Measurements from ENCODE around the gene SNX8. TPM values are rescaled to one million over a fixed set of nuclear protein-coding genes. Genes with fewer than 3 reads are reported as not detected.

Gene SNX8
- total and polyA plus RNA-seq, 2 of the 4 experiments (the other 2 are of a cell fraction) = 7.7 to 55.9 TPM

- no peaks in the 10 kb centered on the region for H3K27me3 ChIP-seq (ENCODE audit: control insufficient read depth, insufficient read depth, low read length)
- no TSS peak for BruUV-seq (replicated peaks)
- H3K4me3 ChIP-seq (ENCODE audit: insufficient read depth, low read depth, low read length) = no peak overlapping the region
- CTCF ChIA-PET = interaction anchor here (0.6 kb wide), 1 partner anchor 456 kb away, joined by 3 read pairs; no protein-coding TSS in a partner anchor
- no peak overlapping the region for H4K8ac ChIP-seq (ENCODE audit: low read depth in 2 of 2, low read length in 2 of 2)
- TF ChIP-seq RCOR1 (IDR thresholded peaks at IDR 0.05; ENCODE audit: insufficient replicate concordance, low read length) (no peak), MAZ (IDR thresholded peaks at IDR 0.05; ENCODE audit: borderline replicate concordance, low read depth, low read length) (no peak), ELK1 (IDR thresholded peaks at IDR 0.05; ENCODE audit: borderline replicate concordance, low read depth, low read length) (no peak), USF2 (IDR thresholded peaks at IDR 0.05; ENCODE audit: low read depth, low read length) (no peak), MAFK (IDR thresholded peaks at IDR 0.05; ENCODE audit: low read depth, low read length) (no peak), CEBPB (IDR thresholded peaks at IDR 0.05; ENCODE audit: low read depth, low read length) (no peak), RFX5 (IDR thresholded peaks at IDR 0.05; ENCODE audit: low read depth, low read length) (no peak), CTCF (conservative IDR thresholded peaks at IDR 0.05; ENCODE audit: low read depth, low read length) (no peak)
- H3K14ac ChIP-seq (replicated peaks; ENCODE audit: low read depth, low read length) = no peak overlapping the region
- no peak overlapping the region for H3K9ac ChIP-seq (ENCODE audit: low read depth, low read length)
- H4K20me1 ChIP-seq (ENCODE audit: insufficient read depth, low read length) = no peaks in the 10 kb centered on the region; the same call in 1 of the 2 replicates
- no peak overlapping the region for H3K18ac ChIP-seq (ENCODE audit: low read depth, low read length)
- no peak overlapping the region for H3K4ac ChIP-seq (ENCODE audit: low read depth, low read length)
- no peak overlapping the region for H2BK5ac ChIP-seq (ENCODE audit: low read depth, low read length, poor library complexity, severe bottlenecking)
- no peak overlapping the region for H3K4me2 ChIP-seq (ENCODE audit: low read depth, low read length)
- POLR2A ChIA-PET (ENCODE audit: unreplicated experiment) = no interaction called here
- H3K9me3 ChIP-seq (ENCODE audit: control insufficient read depth, insufficient read depth, low read length) = no peaks in the 10 kb centered on the region
- ATAC-seq (ENCODE audit: low read depth) (no peak), DNase-seq (no peak)
- dilution Hi-C loops (cut with HindIII; ENCODE audit: low sequenced_read_pairs, unreplicated experiment) (no loop called here), intact Hi-C loops (cut with micrococcal nuclease) (no loop called here), in situ Hi-C loops (cut with MboI; ENCODE audit: low sequenced_read_pairs) (no loop called here)
- H2AK5ac ChIP-seq (ENCODE audit: low read depth, low read length) = no peak overlapping the region
- H2AFZ ChIP-seq (replicated peaks; ENCODE audit: low read length, poor library complexity) = no peak overlapping the region
- no peak overlapping the region for H3K23ac ChIP-seq (ENCODE audit: low read depth, low read length)
- H3K4me1 ChIP-seq (ENCODE audit: control insufficient read depth, insufficient read depth, low read length) = peaks cover 3% of the 10 kb centered on the region
- H2BK120ac ChIP-seq (ENCODE audit: low read depth, low read length) = no peak overlapping the region
- WGBS, 2 experiments (ENCODE audit: extremely low coverage in 2 of 2, insufficient read length in 1 of 2) = 100% methylated on average over 3 of the region's 8 CpGs; no CpG with 5 or more reads in 1 of the 2 experiments
- no peak overlapping the region for H3K56ac ChIP-seq (ENCODE audit: extremely low read depth, insufficient read depth, low read length)
- no peak overlapping the region for H4K5ac ChIP-seq (ENCODE audit: low read depth, low read length)
- peaks cover 22 to 51% of the 10 kb centered on the region in 2 experiments for H3K79me1 ChIP-seq (ENCODE audit: low read depth in 1 of 2, low read length in 2 of 2)
- no peak overlapping the region for H2BK15ac ChIP-seq (ENCODE audit: low read depth, low read length)
- no peak overlapping the region for H4K91ac ChIP-seq (ENCODE audit: insufficient read depth, low read depth, low read length)
- H3K9me1 ChIP-seq (ENCODE audit: insufficient read depth, low read length) = 0 out of 2 replicates have a peak, but pooled peaks cover 3% of the 10 kb centered on the region
- H2BK20ac ChIP-seq (ENCODE audit: low read depth, low read length) = no peak overlapping the region
- H3K27ac ChIP-seq (ENCODE audit: insufficient read depth, low read length) = no peak overlapping the region
- H2AK9ac ChIP-seq (replicated peaks; ENCODE audit: low read depth, low read length, poor library complexity) = no peak overlapping the region
- peaks cover 37% of the 10 kb centered on the region for H3K36me3 ChIP-seq (ENCODE audit: control insufficient read depth, insufficient read depth, low read length)
These were observed 85.3 kb downstream of the SNX8 start for GRCh38 chr7:2228921-2229320.

All from IMR-90 (cell line).